IMR-90 (cell line): ENCODE data around the gene RAB9A.

Source experiments
- BHLHE40 ChIP-seq: fragments of 150-350 bp; IDR thresholded peaks from 2 replicates; pipeline ENCODE4 v1.6.1; 2016; ENCODE audit warnings: mild to moderate bottlenecking, low read depth, low read length
- CEBPB ChIP-seq: IDR thresholded peaks from 2 replicates; pipeline ENCODE4 v1.6.1; 2012; ENCODE audit warnings: low read depth, low read length, improper control_type of control experiment
- CHD1 ChIP-seq: IDR thresholded peaks from 2 replicates; pipeline ENCODE4 v1.6.1; 2012; ENCODE audit warnings: low read depth, low read length, improper control_type of control experiment
- FOS ChIP-seq: fragments of 150-350 bp; IDR thresholded peaks from 2 replicates; pipeline ENCODE4 v1.6.1; 2016; ENCODE audit warnings: low read depth, low read length
- MXI1 ChIP-seq: IDR thresholded peaks from 2 replicates; pipeline ENCODE4 v1.6.1; 2012; ENCODE audit warnings: low read depth, mild to moderate bottlenecking, low read length, moderate library complexity, borderline replicate concordance
- POLR2A ChIP-seq: IDR thresholded peaks from 2 replicates; pipeline ENCODE4 v1.6.1; 2012; ENCODE audit warnings: mild to moderate bottlenecking, low read depth, low read length
- RFX5 ChIP-seq: IDR thresholded peaks from 2 replicates; pipeline ENCODE4 v1.8.0; 2012; ENCODE audit warnings: low read depth, mild to moderate bottlenecking, low read length, moderate library complexity
- SMC3 ChIP-seq: fragments of 150-350 bp; IDR thresholded peaks from 2 replicates; pipeline ENCODE4 v1.6.1; 2016; ENCODE audit warnings: low read depth, mild to moderate bottlenecking, antibody characterized with exemption, low read length, moderate library complexity
- TF ChIP-seq, protein P1 (sequence below): conservative IDR thresholded peaks from 2 replicates; pipeline ENCODE4 v1.5.1; 2012; ENCODE audit warnings: mild to moderate bottlenecking, low read depth, low read length, improper control_type of control experiment
- TF ChIP-seq, protein P2 (sequence below): fragments of 150-350 bp; IDR thresholded peaks from 2 replicates; pipeline ENCODE4 v1.6.1; 2017; ENCODE audit warnings: mild to moderate bottlenecking, antibody characterized with exemption, low read length, low read depth

DNA sequence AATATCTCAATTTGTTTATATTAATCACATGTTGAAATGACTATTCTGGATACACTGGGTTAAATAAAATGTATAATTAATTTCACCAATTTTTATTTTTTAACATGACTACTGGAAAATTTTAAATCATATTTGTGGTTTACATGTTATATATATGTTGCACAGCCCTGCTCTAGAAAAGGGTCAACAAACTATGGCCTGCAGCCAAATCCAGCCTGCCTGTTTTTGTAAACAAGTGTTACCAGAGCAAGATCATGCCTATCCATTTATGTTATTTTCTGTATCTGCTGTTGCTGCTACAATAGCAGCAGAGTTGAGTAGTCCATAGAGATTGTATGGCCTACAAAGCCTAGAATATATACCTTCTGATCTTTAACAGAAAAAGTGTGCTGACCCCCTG is 34.8 kb upstream of the RAB9A start:
- TF ChIP-seq, protein P1, sequence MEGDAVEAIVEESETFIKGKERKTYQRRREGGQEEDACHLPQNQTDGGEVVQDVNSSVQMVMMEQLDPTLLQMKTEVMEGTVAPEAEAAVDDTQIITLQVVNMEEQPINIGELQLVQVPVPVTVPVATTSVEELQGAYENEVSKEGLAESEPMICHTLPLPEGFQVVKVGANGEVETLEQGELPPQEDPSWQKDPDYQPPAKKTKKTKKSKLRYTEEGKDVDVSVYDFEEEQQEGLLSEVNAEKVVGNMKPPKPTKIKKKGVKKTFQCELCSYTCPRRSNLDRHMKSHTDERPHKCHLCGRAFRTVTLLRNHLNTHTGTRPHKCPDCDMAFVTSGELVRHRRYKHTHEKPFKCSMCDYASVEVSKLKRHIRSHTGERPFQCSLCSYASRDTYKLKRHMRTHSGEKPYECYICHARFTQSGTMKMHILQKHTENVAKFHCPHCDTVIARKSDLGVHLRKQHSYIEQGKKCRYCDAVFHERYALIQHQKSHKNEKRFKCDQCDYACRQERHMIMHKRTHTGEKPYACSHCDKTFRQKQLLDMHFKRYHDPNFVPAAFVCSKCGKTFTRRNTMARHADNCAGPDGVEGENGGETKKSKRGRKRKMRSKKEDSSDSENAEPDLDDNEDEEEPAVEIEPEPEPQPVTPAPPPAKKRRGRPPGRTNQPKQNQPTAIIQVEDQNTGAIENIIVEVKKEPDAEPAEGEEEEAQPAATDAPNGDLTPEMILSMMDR: no peak
- TF ChIP-seq POLR2A: no peak
- no peak for TF ChIP-seq BHLHE40
- TF ChIP-seq MXI1: no peak
- TF ChIP-seq, protein P2, sequence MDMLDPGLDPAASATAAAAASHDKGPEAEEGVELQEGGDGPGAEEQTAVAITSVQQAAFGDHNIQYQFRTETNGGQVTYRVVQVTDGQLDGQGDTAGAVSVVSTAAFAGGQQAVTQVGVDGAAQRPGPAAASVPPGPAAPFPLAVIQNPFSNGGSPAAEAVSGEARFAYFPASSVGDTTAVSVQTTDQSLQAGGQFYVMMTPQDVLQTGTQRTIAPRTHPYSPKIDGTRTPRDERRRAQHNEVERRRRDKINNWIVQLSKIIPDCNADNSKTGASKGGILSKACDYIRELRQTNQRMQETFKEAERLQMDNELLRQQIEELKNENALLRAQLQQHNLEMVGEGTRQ: no peak
- no peak for TF ChIP-seq SMC3
- TF ChIP-seq RFX5: no peak
- no peak for TF ChIP-seq CHD1
- TF ChIP-seq CEBPB: no peak
- no peak for TF ChIP-seq FOS
